Activated T-cell treated with anti-CD3 and anti-CD28 coated beads for 24 hours (primary cell): ENCODE data around the gene UVRAG.
A peak's percentile ranks its signal among the peaks of the same experiment; 100 is the strongest.

Experiments
- DNase-seq: peaks from one replicate; pipeline ENCODE4 v3.0.0-alpha.2; 2020; ENCODE audit warnings: low read depth

The UVRAG gene

DNA sequence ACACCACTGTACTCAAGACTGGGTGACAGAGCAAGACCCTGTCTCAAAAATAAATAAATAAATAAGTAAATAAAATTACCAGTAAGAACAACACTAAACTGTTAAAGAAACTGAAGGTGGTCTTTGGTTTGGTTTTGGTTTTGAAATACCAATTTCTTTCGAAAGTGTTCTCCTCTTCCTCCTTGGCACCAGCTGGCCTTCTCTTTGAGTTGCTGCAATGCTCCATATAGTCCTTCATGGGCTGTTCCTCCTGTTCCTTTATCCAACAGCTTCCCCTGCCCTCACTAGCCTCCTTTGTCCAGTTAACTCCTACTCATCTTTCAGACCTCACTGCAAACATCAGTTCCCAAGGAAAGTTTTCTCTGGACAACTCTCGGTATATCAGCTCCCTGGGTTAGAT lies 5.0 kb upstream of the UVRAG start:
- no peak for DNase-seq

- no peak for DNase-seq
Observed at GRCh38 chr11:75810637-75811390, 4.2 kb upstream of the UVRAG start.

DNA sequence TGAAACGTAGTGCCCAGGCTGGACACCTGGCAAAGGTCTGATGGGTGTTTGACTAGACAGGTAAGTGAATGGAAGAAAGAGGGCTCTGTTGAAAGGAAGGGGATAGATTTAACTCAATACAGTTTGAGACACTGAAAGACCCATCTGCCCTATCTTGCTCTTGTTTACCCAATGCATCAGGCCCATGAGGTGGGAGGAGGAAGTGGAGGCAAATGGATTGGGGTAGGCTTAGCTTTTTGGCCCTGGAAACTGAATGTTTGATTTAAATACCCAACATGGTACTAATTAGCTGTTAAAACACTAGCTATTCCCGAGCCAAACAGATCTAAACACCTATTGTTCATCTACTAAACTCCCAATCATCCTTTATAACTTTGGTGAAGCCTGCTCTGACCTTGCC lies 3.5 kb upstream of the UVRAG start:
- no peak for DNase-seq

DNA sequence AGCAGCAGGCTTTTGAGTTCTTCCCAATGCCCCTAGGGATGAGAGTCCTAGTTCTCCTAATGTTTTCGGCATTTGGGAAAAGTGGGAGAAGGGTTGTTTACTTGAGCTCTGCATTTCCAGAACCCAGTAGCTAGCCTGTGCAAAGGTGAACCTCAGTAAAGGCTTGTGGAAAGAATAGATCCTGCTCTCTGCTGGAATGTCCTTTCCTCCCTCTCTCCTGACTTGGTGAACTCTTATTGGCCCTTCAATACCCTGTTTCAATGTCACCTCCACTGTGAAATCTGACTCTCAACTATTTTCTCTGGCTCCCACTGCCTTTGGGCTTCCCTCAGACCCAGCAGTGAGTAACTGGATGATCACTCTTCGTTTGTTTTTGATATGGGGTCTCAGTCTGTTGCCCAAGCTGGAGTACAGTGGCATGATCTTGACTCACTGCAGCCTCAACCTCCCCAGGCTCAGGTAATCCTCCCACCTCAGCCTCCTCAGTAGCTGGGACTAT lies 2.4 kb upstream of the UVRAG start:
- no peak for DNase-seq

DNA sequence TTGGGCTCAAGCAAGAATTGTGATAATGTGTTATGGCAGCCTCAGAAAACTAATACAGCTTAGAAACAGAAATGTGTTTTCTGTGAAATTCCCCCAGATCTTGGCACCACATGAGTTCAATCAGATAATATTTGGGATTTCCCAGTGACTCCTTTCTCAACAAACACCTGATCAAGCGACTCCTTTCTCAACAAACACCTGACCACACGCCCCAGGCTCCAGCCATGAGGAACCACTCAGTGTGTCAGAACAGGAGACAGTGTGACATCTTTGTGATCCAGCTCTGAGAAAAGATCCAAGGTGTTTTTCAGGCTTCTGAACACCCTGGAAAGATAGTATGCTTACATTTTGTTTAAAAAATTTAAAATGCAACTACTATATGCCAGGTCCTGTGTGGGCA lies 1.9 kb upstream of the UVRAG start:
- no peak for DNase-seq

DNA sequence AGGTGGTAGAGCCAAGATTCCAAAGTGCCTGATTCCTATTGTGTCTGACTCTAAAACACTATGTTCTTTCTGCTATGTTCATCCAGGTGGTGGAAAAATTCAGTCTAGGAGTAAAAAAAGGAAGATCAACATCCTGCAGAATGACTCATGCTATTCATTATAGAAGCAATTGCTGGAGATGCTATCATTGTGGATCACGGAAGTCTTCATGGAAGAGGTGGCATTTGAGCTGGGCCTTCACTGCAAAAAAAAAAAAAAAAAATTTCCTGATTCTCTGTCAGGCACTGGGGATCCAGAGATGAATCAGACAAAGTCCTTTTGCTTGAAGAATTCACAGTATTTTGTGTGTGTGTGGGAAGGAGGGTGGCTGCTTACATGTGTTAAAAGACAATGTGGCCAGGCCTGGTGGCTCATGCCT lies 1.4 kb upstream of the UVRAG start:
- no peak for DNase-seq

GRCh38 chr11:75814363-75814676 lies 690 bp upstream of the UVRAG start:
- DNase-seq: no peak

DNA sequence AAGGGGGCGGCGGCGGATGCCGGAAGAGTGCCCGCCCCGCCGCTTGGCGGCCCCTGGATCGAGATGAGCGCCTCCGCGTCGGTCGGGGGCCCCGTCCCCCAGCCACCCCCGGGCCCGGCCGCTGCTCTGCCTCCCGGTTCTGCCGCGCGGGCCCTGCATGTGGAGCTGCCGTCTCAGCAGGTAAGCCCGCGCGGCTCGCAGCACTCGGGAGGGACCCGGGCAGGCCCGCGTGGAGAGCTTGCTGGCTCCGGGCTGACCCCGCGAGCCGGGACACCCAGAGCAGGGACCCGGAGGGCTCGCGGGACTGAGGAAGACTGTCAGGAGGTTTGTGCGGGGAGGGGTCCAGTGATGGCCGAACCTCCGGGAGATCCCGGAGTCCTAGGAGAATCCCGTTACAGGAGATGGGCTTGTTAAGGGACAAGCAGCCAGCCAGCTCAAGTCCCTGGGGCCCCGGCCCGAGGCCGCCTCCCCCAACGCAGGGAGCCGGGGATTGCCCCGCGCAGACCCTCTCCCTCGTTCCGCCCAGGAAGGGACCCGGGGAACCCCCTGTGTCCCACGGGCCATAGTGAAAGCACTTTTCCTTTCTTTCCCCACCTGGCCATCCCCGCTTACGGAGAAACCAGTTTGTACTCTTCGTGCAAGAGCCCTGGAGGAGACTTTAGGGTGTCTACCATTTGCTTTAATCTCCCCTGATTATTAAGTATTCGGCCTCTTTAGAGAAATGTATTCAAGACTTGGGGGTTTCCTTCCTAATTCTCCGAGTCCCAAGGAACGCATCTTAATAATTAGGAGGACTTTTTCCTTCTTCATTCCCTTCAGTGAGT lies 547 bp downstream of the UVRAG start:
- DNase-seq: peak; percentile 17

DNA sequence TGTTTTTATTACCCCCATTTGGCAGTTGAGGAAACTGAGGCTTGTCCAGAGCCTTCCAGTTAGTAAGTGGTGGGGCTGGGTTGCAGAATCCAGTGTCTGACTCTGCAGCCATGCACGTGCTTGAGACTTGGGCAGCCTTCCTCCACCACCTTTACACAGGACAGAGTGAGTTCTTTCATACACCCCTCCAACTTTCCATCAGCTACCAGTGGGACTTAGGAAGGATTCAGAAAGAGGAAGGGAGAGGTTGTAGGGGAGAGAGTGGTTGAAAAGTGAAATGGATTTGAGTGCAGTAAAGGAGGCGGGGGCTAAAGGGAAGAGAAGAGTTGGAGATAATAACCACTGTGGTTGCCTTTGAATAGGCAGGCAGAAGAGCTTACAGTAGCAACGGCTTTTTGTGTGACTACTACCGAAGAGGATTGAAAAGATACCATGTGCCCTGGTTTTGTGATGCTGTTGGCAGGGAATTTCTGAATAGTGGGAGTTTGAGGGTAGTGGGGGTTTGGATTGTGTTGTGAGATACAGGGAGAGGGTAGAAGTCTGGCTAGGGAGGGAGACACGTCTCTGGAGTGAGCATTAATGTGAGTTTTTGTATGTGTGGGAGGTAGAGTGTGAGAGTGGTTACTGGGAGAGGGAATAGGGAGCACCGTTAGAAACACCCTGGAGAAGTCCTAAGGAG lies 1.7 kb downstream of the UVRAG start:
- DNase-seq: no peak

DNA sequence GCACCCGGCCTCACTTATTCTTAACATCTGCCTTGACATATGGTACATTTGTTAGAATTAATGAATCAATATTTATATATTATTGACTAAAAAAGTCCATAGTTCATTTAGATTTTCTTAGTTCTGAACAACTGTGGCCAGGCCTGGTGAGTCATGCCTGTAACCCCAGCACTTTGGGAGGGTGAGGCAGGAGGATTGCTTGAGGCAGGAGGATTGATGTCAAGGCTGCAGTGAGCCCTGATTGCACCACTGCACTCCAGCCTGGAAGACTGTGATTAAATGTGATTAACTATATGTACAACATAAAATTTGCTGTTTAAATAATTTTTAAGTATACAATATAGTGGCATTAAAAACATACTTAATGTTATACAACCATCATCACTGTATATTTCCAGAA lies 5.6 kb downstream of the UVRAG start:
- DNase-seq: no peak

DNA sequence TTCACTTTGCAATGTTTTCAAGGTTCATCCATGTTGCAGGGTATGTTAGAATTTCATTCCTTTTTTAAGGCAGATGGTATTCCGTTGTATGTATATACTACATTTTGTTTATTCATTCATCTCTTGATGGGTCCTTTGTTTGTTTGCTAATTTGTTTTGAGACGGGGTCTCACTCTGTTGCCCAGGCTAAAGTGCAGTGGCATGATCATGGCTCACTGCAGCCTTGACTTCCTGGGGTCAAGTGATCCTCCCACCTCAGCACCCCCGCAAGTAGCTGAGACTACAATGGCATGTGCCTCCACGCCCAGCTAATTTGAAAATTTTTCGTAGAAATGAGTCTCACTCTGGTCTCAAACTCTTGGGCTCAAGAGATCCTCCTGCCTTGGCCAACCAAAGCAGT lies 6.2 kb downstream of the UVRAG start:
- DNase-seq: no peak

DNA sequence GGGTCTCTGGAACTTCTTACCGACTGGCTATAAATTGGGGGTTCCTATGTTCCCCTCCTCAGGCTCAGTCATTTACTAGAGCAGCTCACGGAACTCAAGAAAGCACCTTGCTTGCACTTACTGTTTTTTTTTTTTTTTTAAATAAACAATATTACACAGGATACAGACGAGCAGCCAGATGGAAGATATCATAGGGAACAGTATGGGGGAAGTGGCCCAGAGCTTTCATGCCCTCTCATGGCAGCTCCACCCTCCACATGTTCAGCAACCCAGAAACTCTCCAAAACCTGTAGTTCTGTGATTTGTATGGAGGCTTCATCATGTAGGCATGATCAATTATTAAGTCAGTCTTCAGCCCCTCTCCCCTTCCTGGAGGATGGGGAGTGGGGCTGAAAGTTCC lies 7.5 kb downstream of the UVRAG start:
- DNase-seq: no peak

DNA sequence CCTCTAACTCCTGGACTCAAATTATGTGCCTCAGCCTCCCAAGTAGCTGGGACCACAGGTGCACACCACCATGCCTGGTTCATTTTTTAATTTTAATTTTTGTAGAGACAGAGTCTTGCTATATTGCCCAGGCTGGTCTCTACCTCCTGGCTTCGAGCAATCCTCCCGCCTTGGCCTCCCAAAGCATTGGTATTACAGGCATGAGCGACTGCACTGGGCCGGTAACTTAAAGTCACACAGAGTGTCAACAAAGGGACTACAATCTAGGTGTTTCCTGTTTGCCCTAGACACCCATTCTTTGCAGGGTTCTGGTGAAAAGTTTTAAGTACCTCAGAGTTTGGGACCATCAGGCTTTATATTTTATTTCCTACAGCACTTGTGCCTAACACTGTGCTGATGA lies 8.4 kb downstream of the UVRAG start:
- no peak for DNase-seq

GRCh38 chr11:75823946-75824345 lies 8.9 kb downstream of the UVRAG start:
- no peak for DNase-seq

GRCh38 chr11:75826461-75827230 lies 11.6 kb downstream of the UVRAG start:
- no peak for DNase-seq

DNA sequence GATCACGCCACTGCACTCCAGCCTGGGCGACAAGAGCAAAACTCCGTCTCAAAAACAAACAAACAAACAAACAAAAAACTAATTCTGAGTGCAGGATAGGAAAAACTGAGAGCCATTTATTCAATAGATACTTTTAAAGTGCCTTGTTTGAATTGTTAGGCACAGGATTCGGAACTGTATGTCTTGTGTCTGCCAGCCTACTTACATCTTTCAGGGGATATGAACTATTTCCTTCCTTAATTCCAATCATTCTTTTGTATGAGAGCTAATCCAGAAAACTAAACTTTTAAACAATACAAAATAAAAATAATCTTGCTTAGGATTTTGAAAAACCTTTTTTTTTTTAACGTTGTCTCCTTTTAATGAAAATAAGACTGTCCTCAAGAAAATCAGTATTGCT lies 12.6 kb downstream of the UVRAG start:
- DNase-seq: no peak

DNA sequence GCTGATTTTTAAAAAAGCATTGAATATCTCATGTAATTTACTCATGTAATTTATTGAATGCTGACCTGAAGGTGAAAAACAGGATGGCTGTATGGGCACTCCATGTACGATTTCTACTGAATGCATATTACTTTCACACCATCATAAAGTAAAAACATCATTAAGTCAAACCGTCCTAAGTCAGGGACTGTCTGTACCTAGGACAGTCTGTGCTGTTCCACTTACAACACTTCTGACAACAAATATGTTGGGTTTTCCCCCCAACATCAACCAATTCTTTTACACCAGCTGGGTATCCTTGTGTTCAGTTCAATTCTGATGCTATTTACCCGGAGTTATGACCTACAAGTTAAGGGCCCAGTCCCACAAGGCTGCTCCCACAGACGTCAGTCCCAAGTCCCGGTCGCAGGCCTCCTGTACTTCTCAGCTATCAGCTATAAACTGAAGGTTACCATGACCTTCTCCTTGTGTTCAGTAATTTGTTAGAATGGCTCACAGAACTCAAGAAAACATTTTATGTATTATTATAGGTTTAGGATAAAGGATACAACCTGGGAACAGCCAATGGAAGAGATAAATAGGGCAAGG lies 17.0 kb downstream of the UVRAG start:
- no peak for DNase-seq

DNA sequence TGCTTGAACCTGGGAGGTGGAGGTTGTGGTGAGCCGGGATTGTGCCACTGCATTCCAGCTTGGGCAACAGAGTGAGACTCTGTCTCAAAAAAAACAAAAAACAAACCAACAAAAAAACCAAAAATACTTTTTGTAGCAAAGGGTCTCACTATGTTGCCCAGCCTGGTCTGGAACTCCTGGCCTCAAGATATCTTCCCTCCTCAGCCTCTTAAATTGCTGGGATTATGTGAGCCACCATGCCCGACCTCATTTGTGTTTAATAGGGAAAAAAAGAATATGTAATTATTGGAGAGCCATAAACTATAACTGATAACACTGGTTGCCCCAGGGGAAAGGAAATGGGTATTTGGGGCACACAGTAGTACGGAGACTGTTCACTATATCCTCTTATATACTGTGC lies 19.7 kb downstream of the UVRAG start:
- DNase-seq: no peak

DNA sequence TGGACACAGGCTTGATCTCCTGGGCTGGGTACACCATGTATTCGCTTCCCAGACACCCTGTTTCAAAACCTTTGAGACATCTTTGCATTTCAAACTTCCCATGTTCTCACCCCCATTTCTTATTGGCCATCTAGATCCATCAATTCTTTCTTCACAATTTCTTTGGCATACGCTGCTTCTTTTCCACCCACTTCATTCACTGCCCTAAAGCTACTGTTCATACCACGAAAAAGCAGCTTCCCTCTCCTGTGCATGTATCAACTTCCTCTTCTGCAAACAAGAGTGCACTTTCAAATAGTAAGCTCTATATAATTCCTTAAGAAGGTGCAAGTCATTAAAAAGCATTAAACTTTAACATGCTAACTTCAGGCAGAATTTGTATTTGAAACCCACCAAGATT lies 21.4 kb downstream of the UVRAG start:
- DNase-seq: no peak

DNA sequence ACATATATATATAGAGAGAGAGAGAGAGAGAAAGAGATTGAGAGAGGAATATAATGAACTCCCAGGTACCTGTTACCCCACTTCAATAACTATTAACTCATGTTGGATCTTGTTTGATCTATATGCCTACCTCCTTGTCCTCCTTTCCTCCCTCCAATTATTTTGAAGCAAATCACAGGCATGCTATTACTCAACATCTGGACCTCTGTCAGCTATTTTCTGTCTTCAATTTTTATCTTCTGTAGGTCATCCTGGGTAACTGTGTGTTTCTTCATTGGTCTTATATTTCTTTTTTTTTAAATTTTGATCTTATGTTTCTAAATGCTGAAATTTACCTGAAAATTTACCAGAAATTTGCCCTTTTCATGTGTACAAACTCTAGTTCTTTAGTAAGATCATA lies 24.8 kb downstream of the UVRAG start:
- no peak for DNase-seq

- DNase-seq: no peak
Observed at GRCh38 chr11:75840522-75840921, 25.5 kb downstream of the UVRAG start.

DNA sequence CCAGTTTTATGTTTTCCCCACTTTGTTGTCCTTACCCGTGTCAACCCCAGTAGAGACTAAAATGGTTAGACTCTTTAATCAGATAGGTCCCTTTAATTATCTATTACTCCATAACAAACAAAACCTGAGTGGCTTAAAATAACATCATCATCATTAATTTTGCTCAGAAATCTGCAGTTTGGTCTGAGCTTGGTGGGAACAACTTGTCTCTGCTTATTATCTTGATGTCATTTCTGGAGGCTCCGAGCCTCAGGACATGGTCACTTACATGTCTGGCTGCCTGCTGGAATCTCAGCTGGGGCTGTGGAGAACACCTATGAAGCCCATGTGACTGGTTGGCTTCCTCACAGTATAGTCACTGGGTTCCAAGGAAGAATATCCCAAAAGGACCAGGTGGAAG lies 26.7 kb downstream of the UVRAG start:
- no peak for DNase-seq
